ENCODE measurements around the gene EXOC3L1.

Gene EXOC3L1

GRCh38 chr16:67190041-67190440 lies at the start of gene EXOC3L1:
Gene EXOC3L1, minus strand, starts transcription at chr16:67190136. Its CDS starts 460 bp downstream, at chr16:67189676.
- no peak for DNase-seq (ENCODE audit: low read depth in 2 of 2)

GRCh38 chr16:67238806-67239470 lies 49.0 kb upstream of the EXOC3L1 start:
- no peak for DNase-seq (ENCODE audit: low read depth in 2 of 2)

GRCh38 chr16:67238278-67238575 lies 48.3 kb upstream of the EXOC3L1 start:
- DNase-seq (ENCODE audit: low read depth in 2 of 2) = no peak

- DNase-seq (ENCODE audit: low read depth in 2 of 2) = no peak
Measured at GRCh38 chr16:67237396-67238277, 47.7 kb upstream of the EXOC3L1 start.

- peak in 1 of 2 donors; percentile 34 for DNase-seq (ENCODE audit: low read depth in 2 of 2)
Measured at GRCh38 chr16:67236563-67237395, 46.8 kb upstream of the EXOC3L1 start.

- DNase-seq (ENCODE audit: low read depth in 2 of 2) = no peak
Measured at GRCh38 chr16:67235816-67236562, 46.1 kb upstream of the EXOC3L1 start.

- no peak for DNase-seq (ENCODE audit: low read depth in 2 of 2)
Measured at GRCh38 chr16:67234180-67234597, 44.3 kb upstream of the EXOC3L1 start.

GRCh38 chr16:67233596-67233995 lies 43.7 kb upstream of the EXOC3L1 start:
- no peak for DNase-seq (ENCODE audit: low read depth in 2 of 2)

- DNase-seq (ENCODE audit: low read depth in 2 of 2) = no peak
Measured at GRCh38 chr16:67230809-67231660, 41.1 kb upstream of the EXOC3L1 start.

- no peak for DNase-seq (ENCODE audit: low read depth in 2 of 2)
Measured at GRCh38 chr16:67229906-67230808, 40.2 kb upstream of the EXOC3L1 start.

- DNase-seq (ENCODE audit: low read depth in 2 of 2) = no peak
Measured at GRCh38 chr16:67228905-67229304, 39.0 kb upstream of the EXOC3L1 start.

GRCh38 chr16:67228034-67228785 lies 38.3 kb upstream of the EXOC3L1 start:
- no peak for DNase-seq (ENCODE audit: low read depth in 2 of 2)

GRCh38 chr16:67227567-67227921 lies 37.6 kb upstream of the EXOC3L1 start:
- DNase-seq (ENCODE audit: low read depth in 2 of 2) = no peak

- DNase-seq (ENCODE audit: low read depth in 2 of 2) = peak; percentile 95 to 98
Measured at GRCh38 chr16:67226804-67227566, 37.0 kb upstream of the EXOC3L1 start, which contains the start of gene TMEM208. Gene TMEM208, plus strand, starts transcription at chr16:67227130. Its CDS starts 89 bp downstream, at chr16:67227219.

GRCh38 chr16:67226295-67226803 lies 36.4 kb upstream of the EXOC3L1 start:
- DNase-seq (ENCODE audit: low read depth in 2 of 2) = no peak

GRCh38 chr16:67223992-67224391 lies 34.1 kb upstream of the EXOC3L1 start:
- DNase-seq (ENCODE audit: low read depth in 2 of 2) = no peak

- DNase-seq (ENCODE audit: low read depth in 2 of 2) = no peak
Measured at GRCh38 chr16:67216612-67217490, 26.9 kb upstream of the EXOC3L1 start.
